ENCODE results near the gene TMPRSS2. TPM values are rescaled to one million over a fixed set of nuclear protein-coding genes. Genes with fewer than 3 reads are reported as not detected.

The TMPRSS2 gene
- total and polyA plus RNA-seq, 9 of the 15 experiments (the other 6 are each of a cell fraction or from before 2014, with no cell fraction given), result 0.20 TPM; not detected in 8

GRCh38 chr21:41438425-41439113 is 69.4 kb downstream of the TMPRSS2 start (continued):
- TF ChIP-seq ILK (tag; IDR thresholded peaks at IDR 0.05; ENCODE audit: borderline replicate concordance, low read depth), result no peak
- no peak for TF ChIP-seq PHTF2 (CRISPR knock-in tag; IDR thresholded peaks at IDR 0.05)
- no peak for TF ChIP-seq SIN3B (IDR thresholded peaks at IDR 0.05; ENCODE audit: low read depth)
- no peak for TF ChIP-seq EP300 (IDR thresholded peaks at IDR 0.05; ENCODE audit: low read length)
- no peak for TF ChIP-seq PURB (CRISPR knock-in tag; IDR thresholded peaks at IDR 0.05; ENCODE audit: low read depth)
- no peak for TF ChIP-seq SOX6 (IDR thresholded peaks at IDR 0.05)
- TF ChIP-seq HCFC1 (IDR thresholded peaks at IDR 0.05; ENCODE audit: low read depth, low read length), result no peak
- no peak for TF ChIP-seq HDAC3 (IDR thresholded peaks at IDR 0.05; ENCODE audit: borderline replicate concordance, partially characterized antibody)
- TF ChIP-seq, protein P1, sequence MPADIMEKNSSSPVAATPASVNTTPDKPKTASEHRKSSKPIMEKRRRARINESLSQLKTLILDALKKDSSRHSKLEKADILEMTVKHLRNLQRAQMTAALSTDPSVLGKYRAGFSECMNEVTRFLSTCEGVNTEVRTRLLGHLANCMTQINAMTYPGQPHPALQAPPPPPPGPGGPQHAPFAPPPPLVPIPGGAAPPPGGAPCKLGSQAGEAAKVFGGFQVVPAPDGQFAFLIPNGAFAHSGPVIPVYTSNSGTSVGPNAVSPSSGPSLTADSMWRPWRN (IDR thresholded peaks at IDR 0.05; ENCODE audit: low read depth), result no peak
- no peak for TF ChIP-seq SP1 (CRISPR knock-in tag; IDR thresholded peaks at IDR 0.05)
- TF ChIP-seq ZNF75A (CRISPR knock-in tag; IDR thresholded peaks at IDR 0.05), result no peak

- Histone ChIP-seq H3K9me1 (ENCODE audit: control insufficient read depth, insufficient read depth, low read length) (no peaks in the 10 kb centered on the region), H3K9me3 (replicated peaks; ENCODE audit: control insufficient read depth, insufficient read depth, low read depth, low read length) (no peaks in the 10 kb centered on the region), H3K36me3 (ENCODE audit: control insufficient read depth, insufficient read depth, low read length) (no peaks in the 10 kb centered on the region), H3K27ac (ENCODE audit: extremely low read depth, low read depth, low read length) (no peak overlapping the region), H3K79me2 (ENCODE audit: control insufficient read depth, insufficient read depth, low read length) (no peaks in the 10 kb centered on the region), H2AFZ (ENCODE audit: low read depth, low read length) (no peak overlapping the region), H3K4me1 (replicated peaks in 1 of 2; ENCODE audit: control insufficient read depth in 2 of 2, insufficient read depth in 2 of 2, low read length in 2 of 2) (no peaks in the 10 kb centered on the region), H4K20me1 (replicated peaks; ENCODE audit: control insufficient read depth, insufficient read depth, low read length) (no peaks in the 10 kb centered on the region), H3K27me3 (ENCODE audit: control insufficient read depth in 2 of 2, insufficient read depth in 2 of 2, low read length in 2 of 2) (peaks cover 0 to 10% of the 10 kb centered on the region in 2 experiments; a peak in 3 of 5 replicates), H3K4me2 (ENCODE audit: insufficient read depth, low read length) (no peak overlapping the region), H3K9ac (ENCODE audit: insufficient read depth in 1 of 2, low read depth in 2 of 2, low read length in 2 of 2) (no peak overlapping the region), H3K4me3 (no peak overlapping the region)
- TF ChIP-seq, protein P2, sequence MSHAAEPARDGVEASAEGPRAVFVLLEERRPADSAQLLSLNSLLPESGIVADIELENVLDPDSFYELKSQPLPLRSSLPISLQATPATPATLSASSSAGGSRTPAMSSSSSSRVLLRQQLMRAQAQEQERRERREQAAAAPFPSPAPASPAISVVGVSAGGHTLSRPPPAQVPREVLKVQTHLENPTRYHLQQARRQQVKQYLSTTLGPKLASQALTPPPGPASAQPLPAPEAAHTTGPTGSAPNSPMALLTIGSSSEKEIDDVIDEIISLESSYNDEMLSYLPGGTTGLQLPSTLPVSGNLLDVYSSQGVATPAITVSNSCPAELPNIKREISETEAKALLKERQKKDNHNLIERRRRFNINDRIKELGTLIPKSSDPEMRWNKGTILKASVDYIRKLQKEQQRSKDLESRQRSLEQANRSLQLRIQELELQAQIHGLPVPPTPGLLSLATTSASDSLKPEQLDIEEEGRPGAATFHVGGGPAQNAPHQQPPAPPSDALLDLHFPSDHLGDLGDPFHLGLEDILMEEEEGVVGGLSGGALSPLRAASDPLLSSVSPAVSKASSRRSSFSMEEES (CRISPR knock-in tag; IDR thresholded peaks at IDR 0.05), result no peak
- ATAC-seq, result no peak
- ChIA-PET CTCF (ENCODE audit: low intra/inter-chr PET ratio) (no interaction called here), POLR2A (no interaction called here)
- in situ Hi-C loops (cut with MboI) (no loop called here), intact Hi-C loops (cut with micrococcal nuclease) (no loop called here)
- DNase-seq (ENCODE audit: extremely low read depth in 1 of 4, low spot score in 3 of 4), result no peak
- no TSS peak for BruUV-seq (replicated peaks)
- 0% methylated on average over 2 of the region's 2 CpGs for WGBS (ENCODE audit: insufficient coverage, low coverage, missing lambda C conversion rate)
- FAIRE-seq, result no peak
Measured at GRCh38 chr21:41437729-41438128, 70.2 kb downstream of the TMPRSS2 start.
